DMS153 treated with DMSO at 0.1 percent for 48 hours (cell line): ENCODE results near the gene C11orf91.
"Not testable (repeated sequence)": the region's sequence is repeated elsewhere in the genome, so short reads cannot be mapped to it uniquely, and the experiment has no call there.

Experiments
- DNase-seq: peaks from one replicate; lab custom pipeline; 2025; ENCODE audit not compliant: unreplicated experiment; lab: John Stamatoyannopoulos, UW

Gene C11orf91

GRCh38 chr11:33721984-33722383, 21.4 kb upstream of the C11orf91 start:
- DNase-seq: no peak

GRCh38 chr11:33721426-33721825, 20.8 kb upstream of the C11orf91 start:
- DNase-seq: no peak

GRCh38 chr11:33719587-33719986, 19.0 kb upstream of the C11orf91 start:
- no peak for DNase-seq

GRCh38 chr11:33718440-33718839, 17.8 kb upstream of the C11orf91 start:
- no peak for DNase-seq

- DNase-seq: no peak
These were observed 15.6 kb upstream of the C11orf91 start for GRCh38 chr11:33716243-33716642.

- no peak for DNase-seq
These were observed 13.3 kb upstream of the C11orf91 start for GRCh38 chr11:33713856-33714398.

GRCh38 chr11:33713151-33713855, 12.7 kb upstream of the C11orf91 start:
- no peak for DNase-seq

GRCh38 chr11:33712436-33712835, 11.8 kb upstream of the C11orf91 start:
- no peak for DNase-seq

GRCh38 chr11:33709466-33709865, 8.8 kb upstream of the C11orf91 start:
- no peak for DNase-seq

- no peak for DNase-seq
These were observed 8.4 kb upstream of the C11orf91 start for GRCh38 chr11:33708985-33709384.

- DNase-seq: not testable (repeated sequence)
These were observed 7.2 kb upstream of the C11orf91 start for GRCh38 chr11:33707831-33708230.

- no peak for DNase-seq
These were observed 6.3 kb upstream of the C11orf91 start for GRCh38 chr11:33706966-33707365.

GRCh38 chr11:33706546-33706945, 5.9 kb upstream of the C11orf91 start:
- no peak for DNase-seq

GRCh38 chr11:33704240-33705002, 3.8 kb upstream of the C11orf91 start:
- no peak for DNase-seq

- no peak for DNase-seq
These were observed 3.2 kb upstream of the C11orf91 start for GRCh38 chr11:33703788-33704187.

- no peak for DNase-seq
These were observed 2.6 kb upstream of the C11orf91 start for GRCh38 chr11:33703234-33703633.

- no peak for DNase-seq
These were observed 940 bp upstream of the C11orf91 start for GRCh38 chr11:33701302-33702230.

- no peak for DNase-seq
These were observed 544 bp downstream of the C11orf91 start for GRCh38 chr11:33700063-33700501.

- DNase-seq: no peak
These were observed 1.0 kb downstream of the C11orf91 start for GRCh38 chr11:33699515-33700062.

- no peak for DNase-seq
These were observed 1.7 kb downstream of the C11orf91 start for GRCh38 chr11:33698921-33699320.

- no peak for DNase-seq
These were observed 2.6 kb downstream of the C11orf91 start for GRCh38 chr11:33697997-33698396.
